ENCODE data around the gene GRAMD1B.

Gene GRAMD1B

DNA sequence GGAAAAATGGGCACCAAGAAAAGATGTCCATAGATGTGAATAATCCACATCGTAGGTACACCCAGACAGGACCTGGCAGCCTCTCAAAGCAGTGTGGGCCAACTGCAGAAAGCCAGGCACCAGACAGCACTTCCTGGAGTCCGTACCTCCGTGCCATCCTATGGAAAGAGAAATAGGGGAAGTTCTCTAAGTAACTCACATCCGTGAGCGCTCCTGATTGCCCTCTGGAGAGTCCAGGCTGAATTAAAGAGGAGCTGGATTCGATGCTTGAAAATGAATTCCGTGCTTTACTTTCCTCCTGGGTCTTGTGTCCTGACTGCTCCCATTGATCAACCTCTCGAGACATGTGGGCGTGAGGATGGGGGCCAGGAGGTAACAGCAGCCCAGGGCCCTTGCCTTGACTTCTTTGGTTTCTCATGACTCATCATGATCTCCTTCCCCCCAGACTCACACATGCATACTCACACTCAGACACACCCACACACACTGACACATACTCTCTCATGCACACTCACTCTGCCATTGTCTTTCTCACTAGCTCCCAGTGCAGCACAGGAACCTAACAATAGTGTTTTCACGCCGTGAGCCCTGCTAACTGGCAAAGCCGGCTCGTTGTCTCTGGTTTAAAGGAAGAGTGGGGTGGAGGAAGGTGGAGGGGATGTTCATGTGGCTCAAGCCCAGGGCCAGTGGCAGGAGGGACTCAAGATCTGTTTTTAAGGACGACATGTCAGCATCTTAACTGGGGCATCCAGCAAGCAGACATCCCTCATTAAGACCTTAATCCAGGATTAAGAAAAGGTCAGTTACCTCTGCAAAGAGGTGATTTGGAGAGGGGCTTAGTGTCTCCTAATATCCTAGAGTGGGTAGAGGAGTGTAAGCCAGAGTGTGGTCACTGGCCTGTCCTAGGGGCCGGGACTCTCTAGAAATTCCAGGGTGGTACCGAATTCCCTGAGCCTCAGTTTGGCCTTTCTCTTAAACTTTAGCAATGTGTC, 120.2 kb downstream of the GRAMD1B start:
- no peak overlapping the region for H3K27ac ChIP-seq (ENCODE audit: low read depth, low read length)
- no peak overlapping the region for H3K23ac ChIP-seq (ENCODE audit: low read length)
- no peak overlapping the region for H2BK5ac ChIP-seq (ENCODE audit: low read length)
- no peak overlapping the region for H3K4ac ChIP-seq (ENCODE audit: low read depth, low read length)
- H2BK120ac ChIP-seq (ENCODE audit: low read depth, low read length) = no peak overlapping the region
- H4K5ac ChIP-seq (ENCODE audit: low read length) = no peak overlapping the region
- no peaks in the 10 kb centered on the region for H3K36me3 ChIP-seq (ENCODE audit: control insufficient read depth, insufficient read depth, low read length)
- no peak overlapping the region for H3K56ac ChIP-seq (ENCODE audit: low read length)
- no peak overlapping the region for H2BK15ac ChIP-seq (replicated peaks; ENCODE audit: low read depth)
- no CpG with 5 or more reads among the region's 16 CpGs for WGBS (ENCODE audit: extremely low coverage, insufficient coverage, low lambda C conversion rate)
- no peaks in the 10 kb centered on the region for H3K79me1 ChIP-seq (ENCODE audit: low read length)
- no peak overlapping the region for H3K9ac ChIP-seq (ENCODE audit: low read length)
- no peaks in the 10 kb centered on the region for H3K79me2 ChIP-seq (ENCODE audit: control insufficient read depth, insufficient read depth, low read length)
- no peak overlapping the region for H4K8ac ChIP-seq (ENCODE audit: low read depth, low read length)
- no peak overlapping the region for H3K4me2 ChIP-seq (ENCODE audit: low read length)
- H3K27me3 ChIP-seq (ENCODE audit: insufficient read depth, low read length, poor library complexity) = no peaks in the 10 kb centered on the region
- H3K4me1 ChIP-seq (ENCODE audit: control insufficient read depth, low read depth, low read length) = no peaks in the 10 kb centered on the region
- H3K4me3 ChIP-seq (ENCODE audit: low read length) = no peak overlapping the region
- DNase-seq = peak; percentile 39
- no peak overlapping the region for H3K18ac ChIP-seq (ENCODE audit: low read length)
- H2AK5ac ChIP-seq (ENCODE audit: low read length) = no peak overlapping the region

DNA sequence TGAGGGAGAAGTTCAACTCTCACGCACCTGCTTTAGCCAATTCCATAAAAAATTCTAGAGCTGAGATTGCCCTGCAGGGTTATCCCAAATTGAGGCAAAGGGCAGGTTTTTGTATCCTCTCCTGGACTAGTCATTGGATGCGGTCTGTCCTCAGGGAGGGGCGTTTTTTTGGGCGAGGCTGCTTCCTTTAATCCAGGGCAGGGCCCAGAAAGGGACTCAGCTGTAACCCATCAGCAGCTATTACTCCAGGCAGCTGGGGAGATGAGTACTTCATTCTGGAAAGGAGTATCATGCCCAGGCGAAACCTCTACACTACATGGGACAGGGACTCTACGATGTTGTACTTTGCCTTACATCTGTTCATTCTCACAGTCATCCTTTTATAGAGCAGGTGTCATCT, 121.0 kb downstream of the GRAMD1B start:
- no peak overlapping the region for H3K56ac ChIP-seq (ENCODE audit: low read length)
- no peak overlapping the region for H2BK15ac ChIP-seq (replicated peaks; ENCODE audit: low read depth)
- H2AK5ac ChIP-seq (ENCODE audit: low read length) = no peak overlapping the region
- no peaks in the 10 kb centered on the region for H3K79me2 ChIP-seq (ENCODE audit: control insufficient read depth, insufficient read depth, low read length)
- H2BK120ac ChIP-seq (ENCODE audit: low read depth, low read length) = no peak overlapping the region
- H3K36me3 ChIP-seq (ENCODE audit: control insufficient read depth, insufficient read depth, low read length) = no peaks in the 10 kb centered on the region
- H3K4me1 ChIP-seq (ENCODE audit: control insufficient read depth, low read depth, low read length) = no peaks in the 10 kb centered on the region
- H3K4me3 ChIP-seq (ENCODE audit: low read length) = no peak overlapping the region
- no peak for DNase-seq
- no CpG with 5 or more reads among the region's 6 CpGs for WGBS (ENCODE audit: extremely low coverage, insufficient coverage, low lambda C conversion rate)
- H2BK5ac ChIP-seq (ENCODE audit: low read length) = no peak overlapping the region
- H3K27ac ChIP-seq (ENCODE audit: low read depth, low read length) = no peak overlapping the region
- H3K9ac ChIP-seq (ENCODE audit: low read length) = no peak overlapping the region
- no peak overlapping the region for H3K23ac ChIP-seq (ENCODE audit: low read length)
- no peak overlapping the region for H3K4ac ChIP-seq (ENCODE audit: low read depth, low read length)
- H3K79me1 ChIP-seq (ENCODE audit: low read length) = no peaks in the 10 kb centered on the region
- no peak overlapping the region for H4K8ac ChIP-seq (ENCODE audit: low read depth, low read length)
- H3K27me3 ChIP-seq (ENCODE audit: insufficient read depth, low read length, poor library complexity) = no peaks in the 10 kb centered on the region
- no peak overlapping the region for H3K18ac ChIP-seq (ENCODE audit: low read length)
- no peak overlapping the region for H3K4me2 ChIP-seq (ENCODE audit: low read length)
- no peak overlapping the region for H4K5ac ChIP-seq (ENCODE audit: low read length)

DNA sequence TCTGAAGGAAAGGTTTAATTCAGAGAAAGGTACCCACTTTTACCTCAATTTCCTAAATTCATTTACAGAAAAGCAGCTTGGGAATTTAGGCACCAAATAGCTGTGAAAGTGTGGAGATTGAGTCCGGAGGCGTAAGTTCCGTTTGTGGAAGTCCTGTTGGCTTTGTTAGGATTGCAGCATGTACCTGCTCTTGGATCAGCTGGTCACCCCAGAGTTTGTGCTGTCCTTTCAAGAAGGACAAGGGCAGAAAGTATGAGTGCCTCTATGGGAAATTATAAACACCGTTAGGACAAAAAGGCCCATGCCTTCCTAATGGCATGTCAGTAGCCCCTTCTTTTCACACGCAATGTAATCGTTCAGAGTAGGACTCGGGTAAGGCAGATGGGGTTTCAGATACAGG, 126.6 kb downstream of the GRAMD1B start:
- H2AK5ac ChIP-seq (ENCODE audit: low read length) = no peak overlapping the region
- H3K9ac ChIP-seq (ENCODE audit: low read length) = no peak overlapping the region
- no peak overlapping the region for H2BK15ac ChIP-seq (replicated peaks; ENCODE audit: low read depth)
- no peak overlapping the region for H2BK5ac ChIP-seq (ENCODE audit: low read length)
- H3K27me3 ChIP-seq (ENCODE audit: insufficient read depth, low read length, poor library complexity) = no peaks in the 10 kb centered on the region
- H3K79me2 ChIP-seq (ENCODE audit: control insufficient read depth, insufficient read depth, low read length) = no peaks in the 10 kb centered on the region
- no peak overlapping the region for H3K23ac ChIP-seq (ENCODE audit: low read length)
- H3K4me2 ChIP-seq (ENCODE audit: low read length) = no peak overlapping the region
- no peak overlapping the region for H3K4ac ChIP-seq (ENCODE audit: low read depth, low read length)
- no peaks in the 10 kb centered on the region for H3K36me3 ChIP-seq (ENCODE audit: control insufficient read depth, insufficient read depth, low read length)
- H3K56ac ChIP-seq (ENCODE audit: low read length) = no peak overlapping the region
- no CpG with 5 or more reads among the region's 7 CpGs for WGBS (ENCODE audit: extremely low coverage, insufficient coverage, low lambda C conversion rate)
- no peak overlapping the region for H3K4me3 ChIP-seq (ENCODE audit: low read length)
- no peak overlapping the region for H3K18ac ChIP-seq (ENCODE audit: low read length)
- no peak overlapping the region for H4K5ac ChIP-seq (ENCODE audit: low read length)
- DNase-seq = no peak
- no peak overlapping the region for H4K8ac ChIP-seq (ENCODE audit: low read depth, low read length)
- no peak overlapping the region for H2BK120ac ChIP-seq (ENCODE audit: low read depth, low read length)
- H3K27ac ChIP-seq (ENCODE audit: low read depth, low read length) = no peak overlapping the region
- H3K79me1 ChIP-seq (ENCODE audit: low read length) = no peaks in the 10 kb centered on the region
- H3K4me1 ChIP-seq (ENCODE audit: control insufficient read depth, low read depth, low read length) = peaks cover 3% of the 10 kb centered on the region

- Histone ChIP-seq H3K9ac (ENCODE audit: low read length) (no peak overlapping the region), H3K23ac (ENCODE audit: low read length) (no peak overlapping the region), H3K27ac (ENCODE audit: low read depth, low read length) (no peak overlapping the region), H2BK5ac (ENCODE audit: low read length) (no peak overlapping the region), H2BK15ac (replicated peaks; ENCODE audit: low read depth) (no peak overlapping the region), H3K4ac (ENCODE audit: low read depth, low read length) (no peak overlapping the region), H2BK120ac (ENCODE audit: low read depth, low read length) (no peak overlapping the region), H3K4me1 (ENCODE audit: control insufficient read depth, low read depth, low read length) (peaks cover 3% of the 10 kb centered on the region), H3K4me2 (ENCODE audit: low read length) (no peak overlapping the region), H3K18ac (ENCODE audit: low read length) (no peak overlapping the region), H4K8ac (ENCODE audit: low read depth, low read length) (no peak overlapping the region), H4K5ac (ENCODE audit: low read length) (no peak overlapping the region), H3K79me1 (ENCODE audit: low read length) (no peaks in the 10 kb centered on the region), H3K56ac (ENCODE audit: low read length) (no peak overlapping the region), H3K27me3 (ENCODE audit: insufficient read depth, low read length, poor library complexity) (no peaks in the 10 kb centered on the region), H3K79me2 (ENCODE audit: control insufficient read depth, insufficient read depth, low read length) (no peaks in the 10 kb centered on the region), H2AK5ac (ENCODE audit: low read length) (no peak overlapping the region), H3K4me3 (ENCODE audit: low read length) (no peak overlapping the region), H3K36me3 (ENCODE audit: control insufficient read depth, insufficient read depth, low read length) (no peaks in the 10 kb centered on the region)
- DNase-seq = no peak
- no CpG with 5 or more reads among the region's 12 CpGs for WGBS (ENCODE audit: extremely low coverage, insufficient coverage, low lambda C conversion rate)
Observed at GRCh38 chr11:123558536-123559315, 128.7 kb downstream of the GRAMD1B start.

- no peak overlapping the region for H3K18ac ChIP-seq (ENCODE audit: low read length)
- H3K4ac ChIP-seq (ENCODE audit: low read depth, low read length) = no peak overlapping the region
- no peak overlapping the region for H4K5ac ChIP-seq (ENCODE audit: low read length)
- no peaks in the 10 kb centered on the region for H3K79me2 ChIP-seq (ENCODE audit: control insufficient read depth, insufficient read depth, low read length)
- no peaks in the 10 kb centered on the region for H3K36me3 ChIP-seq (ENCODE audit: control insufficient read depth, insufficient read depth, low read length)
- H3K9ac ChIP-seq (ENCODE audit: low read length) = no peak overlapping the region
- H3K79me1 ChIP-seq (ENCODE audit: low read length) = peaks cover 4% of the 10 kb centered on the region
- no peak overlapping the region for H3K23ac ChIP-seq (ENCODE audit: low read length)
- H3K56ac ChIP-seq (ENCODE audit: low read length) = peak overlapping the region; percentile 75
- DNase-seq = no peak
- peaks cover 3% of the 10 kb centered on the region for H3K4me1 ChIP-seq (ENCODE audit: control insufficient read depth, low read depth, low read length)
- H3K4me3 ChIP-seq (ENCODE audit: low read length) = no peak overlapping the region
- H2BK120ac ChIP-seq (ENCODE audit: low read depth, low read length) = no peak overlapping the region
- no peak overlapping the region for H3K4me2 ChIP-seq (ENCODE audit: low read length)
- no peak overlapping the region for H3K27ac ChIP-seq (ENCODE audit: low read depth, low read length)
- no CpG with 5 or more reads among the region's 13 CpGs for WGBS (ENCODE audit: extremely low coverage, insufficient coverage, low lambda C conversion rate)
- H2AK5ac ChIP-seq (ENCODE audit: low read length) = no peak overlapping the region
- no peak overlapping the region for H4K8ac ChIP-seq (ENCODE audit: low read depth, low read length)
- H2BK15ac ChIP-seq (replicated peaks; ENCODE audit: low read depth) = no peak overlapping the region
- H3K27me3 ChIP-seq (ENCODE audit: insufficient read depth, low read length, poor library complexity) = no peaks in the 10 kb centered on the region
- no peak overlapping the region for H2BK5ac ChIP-seq (ENCODE audit: low read length)
Observed at GRCh38 chr11:123559523-123559955, 129.5 kb downstream of the GRAMD1B start.

Measured in mesendoderm (in vitro differentiated cells).